HEK293 (cell line): ENCODE measurements around the gene NTSR2.
A peak's percentile ranks its signal among the peaks of the same experiment; 100 is the strongest.

ENCODE experiments used
- CTCF ChIA-PET: fragments of 350-600 bp; formaldehyde crosslinking; extraction: SDS; loops from one replicate; lab custom pipeline; 2021; ENCODE audit warnings: antibody characterized with exemption; lab: Yijun Ruan, JAX
- POLR2A ChIA-PET: fragments of 300-600 bp; formaldehyde crosslinking; extraction: SDS; loops from one replicate; lab custom pipeline; 2020; ENCODE audit warnings: antibody characterized with exemption, inconsistent platforms; lab: Yijun Ruan, JAX
- H3K27ac ChIP-seq: fragments of 200-500 bp; sonication (Bioruptor generic); 2 replicates; pipeline ENCODE4 v1.5.1; 2014; ENCODE audit warnings: low read depth, low read length, control low read depth, inconsistent platforms; ENCODE audit errors: extremely low read depth
- H3K36me3 ChIP-seq, 2 experiments: fragments of 200-500 bp in 1 of 2; sonication (Bioruptor generic) in 1 of 2; 1 replicate in 1 of 2; 2 replicates in 1 of 2; pipeline ENCODE4 v1.5.1; 2014 to 2017; ENCODE audit warnings: inconsistent platforms in 2 of 2, low read length in 2 of 2; ENCODE audit not compliant: control insufficient read depth in 2 of 2, insufficient read depth in 1 of 2
- H3K4me1 ChIP-seq: fragments of 200-500 bp; sonication (Bioruptor generic); 2 replicates; pipeline ENCODE4 v1.5.1; 2014; ENCODE audit warnings: mild to moderate bottlenecking, low read length, inconsistent platforms; ENCODE audit not compliant: control insufficient read depth, insufficient read depth
- H3K4me3 ChIP-seq: 2 replicates; pipeline ENCODE4 v1.5.1; 2011; ENCODE audit warnings: low read depth, mild to moderate bottlenecking, control low read depth, low read length, moderate library complexity
- H3K9me3 ChIP-seq: fragments of 200-500 bp; sonication (Bioruptor generic); 2 replicates; pipeline ENCODE4 v1.5.1; 2014; ENCODE audit warnings: low read depth, low read length, inconsistent platforms; ENCODE audit not compliant: control insufficient read depth, insufficient read depth
- BCL11A ChIP-seq: fragments of 450-650 bp; formaldehyde crosslinking; IDR thresholded peaks from 2 replicates; pipeline ENCODE4 v1.5.1; 2016; ENCODE audit warnings: low read depth, missing biosample characterization, missing genetic modification characterization
- GFI1B ChIP-seq: fragments of 450-650 bp; formaldehyde crosslinking; IDR thresholded peaks from 2 replicates; pipeline ENCODE4 v1.5.1; 2016; ENCODE audit warnings: missing biosample characterization, missing genetic modification characterization
- GLI2 ChIP-seq: fragments of 450-650 bp; formaldehyde crosslinking; IDR thresholded peaks from 2 replicates; pipeline ENCODE4; 2017; ENCODE audit warnings: missing biosample characterization, missing genetic modification characterization, low read depth, borderline replicate concordance
- IKZF3 ChIP-seq: fragments of 450-650 bp; IDR thresholded peaks from 2 replicates; pipeline ENCODE4 v1.5.0; 2018; ENCODE audit warnings: missing biosample characterization, mild to moderate bottlenecking, missing genetic modification characterization, moderate library complexity
- KLF16 ChIP-seq: fragments of 450-650 bp; formaldehyde crosslinking; IDR thresholded peaks from 2 replicates; pipeline ENCODE4 v1.5.1; 2017; ENCODE audit warnings: missing biosample characterization, missing genetic modification characterization
- KLF9 ChIP-seq: fragments of 450-650 bp; formaldehyde crosslinking; IDR thresholded peaks from 2 replicates; pipeline ENCODE4 v1.5.1; 2016; ENCODE audit warnings: missing biosample characterization, missing genetic modification characterization, low read depth
- MZF1 ChIP-seq: fragments of 450-650 bp; formaldehyde crosslinking; IDR thresholded peaks from 2 replicates; pipeline ENCODE4 v1.5.1; 2017; ENCODE audit warnings: missing biosample characterization, missing genetic modification characterization, borderline replicate concordance
- PBX3 ChIP-seq: sonication (generic); formaldehyde crosslinking; IDR thresholded peaks from 2 replicates; pipeline ENCODE4 v1.8.1; 2022; ENCODE audit warnings: mild to moderate bottlenecking, moderate library complexity, missing genetic modification reagents
- SP2 ChIP-seq: fragments of 450-650 bp; formaldehyde crosslinking; IDR thresholded peaks from 2 replicates; pipeline ENCODE4 v1.5.1; 2016; ENCODE audit warnings: missing biosample characterization, missing genetic modification characterization
- YY2 ChIP-seq: fragments of 450-650 bp; formaldehyde crosslinking; IDR thresholded peaks from 2 replicates; pipeline ENCODE4 v1.5.1; 2016; ENCODE audit warnings: missing biosample characterization, missing genetic modification characterization
- ZFHX2 ChIP-seq: fragments of 450-650 bp; formaldehyde crosslinking; conservative IDR thresholded peaks from 2 replicates; pipeline ENCODE4 v1.5.1; 2016; ENCODE audit warnings: missing biosample characterization, missing genetic modification characterization
- ZIC2 ChIP-seq: fragments of 450-650 bp; formaldehyde crosslinking; IDR thresholded peaks from 2 replicates; pipeline ENCODE4 v1.5.1; 2016; ENCODE audit warnings: missing biosample characterization, missing genetic modification characterization
- ZNF140 ChIP-seq: fragments of 450-650 bp; formaldehyde crosslinking; IDR thresholded peaks from 2 replicates; pipeline ENCODE4 v1.5.1; 2016; ENCODE audit warnings: missing biosample characterization, missing genetic modification characterization
- ZNF157 ChIP-seq: fragments of 450-650 bp; formaldehyde crosslinking; IDR thresholded peaks from 2 replicates; pipeline ENCODE4 v1.5.1; 2016; ENCODE audit warnings: missing biosample characterization, missing genetic modification characterization
- ZNF214 ChIP-seq: fragments of 450-650 bp; formaldehyde crosslinking; IDR thresholded peaks from 2 replicates; pipeline ENCODE4 v1.5.1; 2017; ENCODE audit warnings: missing biosample characterization, mild to moderate bottlenecking, missing genetic modification characterization, borderline replicate concordance
- ZNF24 ChIP-seq: fragments of 450-650 bp; formaldehyde crosslinking; IDR thresholded peaks from 2 replicates; pipeline ENCODE4 v1.5.1; 2016; ENCODE audit warnings: missing biosample characterization, missing genetic modification characterization
- ZNF292 ChIP-seq: fragments of 450-650 bp; formaldehyde crosslinking; IDR thresholded peaks from 2 replicates; pipeline ENCODE4 v1.5.1; 2016; ENCODE audit warnings: low read depth, missing biosample characterization, missing genetic modification characterization, borderline replicate concordance
- ZNF302 ChIP-seq: fragments of 450-650 bp; formaldehyde crosslinking; IDR thresholded peaks from 2 replicates; pipeline ENCODE4 v1.5.1; 2016; ENCODE audit warnings: missing biosample characterization, missing genetic modification characterization, low read depth
- ZNF449 ChIP-seq: fragments of 450-650 bp; formaldehyde crosslinking; IDR thresholded peaks from 2 replicates; pipeline ENCODE4 v1.5.1; 2017; ENCODE audit warnings: missing biosample characterization, mild to moderate bottlenecking, missing genetic modification characterization, moderate library complexity
- ZNF571 ChIP-seq: fragments of 450-650 bp; formaldehyde crosslinking; IDR thresholded peaks from 2 replicates; pipeline ENCODE4 v1.5.0; 2017; ENCODE audit warnings: missing biosample characterization, missing genetic modification characterization
- ZNF621 ChIP-seq: fragments of 450-650 bp; formaldehyde crosslinking; IDR thresholded peaks from 2 replicates; pipeline ENCODE4 v1.5.1; 2017; ENCODE audit warnings: missing biosample characterization, missing genetic modification characterization
- ZNF623 ChIP-seq: fragments of 450-650 bp; formaldehyde crosslinking; IDR thresholded peaks from 2 replicates; pipeline ENCODE4 v1.5.1; 2016; ENCODE audit warnings: missing biosample characterization, missing genetic modification characterization
- ZNF701 ChIP-seq: fragments of 450-650 bp; formaldehyde crosslinking; IDR thresholded peaks from 2 replicates; pipeline ENCODE4 v1.5.1; 2016; ENCODE audit warnings: missing biosample characterization, missing genetic modification characterization
- ZNF704 ChIP-seq: fragments of 450-650 bp; formaldehyde crosslinking; IDR thresholded peaks from 2 replicates; pipeline ENCODE4 v1.5.1; 2016; ENCODE audit warnings: missing biosample characterization, missing genetic modification characterization
- ZNF791 ChIP-seq: fragments of 450-650 bp; formaldehyde crosslinking; IDR thresholded peaks from 2 replicates; pipeline ENCODE4 v1.5.1; 2016; ENCODE audit warnings: missing biosample characterization, missing genetic modification characterization
- ZNF792 ChIP-seq: fragments of 450-650 bp; formaldehyde crosslinking; IDR thresholded peaks from 2 replicates; pipeline ENCODE4 v1.5.1; 2016; ENCODE audit warnings: missing biosample characterization, missing genetic modification characterization
- ZSCAN16 ChIP-seq: fragments of 450-650 bp; formaldehyde crosslinking; IDR thresholded peaks from 2 replicates; pipeline ENCODE4 v1.5.1; 2016; ENCODE audit warnings: missing biosample characterization, missing genetic modification characterization
- ZSCAN5A ChIP-seq: fragments of 450-650 bp; formaldehyde crosslinking; IDR thresholded peaks from 2 replicates; pipeline ENCODE4 v1.5.1; 2016; ENCODE audit warnings: missing biosample characterization, missing genetic modification characterization

NTSR2 gene

GRCh38 chr2:11676640-11677039 is 6.6 kb upstream of the NTSR2 start:
- POLR2A ChIA-PET = no interaction called here
- Histone ChIP-seq H3K9me3 (no peaks in the 10 kb centered on the region), H3K4me3 (no peak overlapping the region), H3K4me1 (no peaks in the 10 kb centered on the region), H3K36me3 (no peaks in the 10 kb centered on the region), H3K27ac (no peak overlapping the region)
- CTCF ChIA-PET = interaction anchor here (0.6 to 3.1 kb wide), 4 partner anchors 11 to 198 kb away, joined by 3 to 11 read pairs (median 6); no protein-coding TSS in a partner anchor
- TF ChIP-seq ZNF24 (tag by site-specific recombination) = no peak
- TF ChIP-seq ZIC2 (tag by site-specific recombination) = peak; percentile 85

- POLR2A ChIA-PET = no interaction called here
- no peaks in the 10 kb centered on the region for H3K4me1 ChIP-seq
- CTCF ChIA-PET = interaction anchor here (0.6 to 2.0 kb wide), 2 partner anchors 91 to 412 kb away, joined by 3 to 5 read pairs; no protein-coding TSS in a partner anchor
- no peak overlapping the region for H3K4me3 ChIP-seq
- no peak overlapping the region for H3K27ac ChIP-seq
- TF ChIP-seq ZNF791 (tag by site-specific recombination) = no peak
- TF ChIP-seq ZNF449 (tag by site-specific recombination) = no peak
- TF ChIP-seq ZNF571 = no peak
- no peak for TF ChIP-seq GLI2 (tag by site-specific recombination)
- no peak for TF ChIP-seq YY2 (tag by site-specific recombination)
- TF ChIP-seq KLF16 (tag by site-specific recombination) = no peak
- no peak for TF ChIP-seq KLF9
- TF ChIP-seq BCL11A = no peak
- no peak for TF ChIP-seq ZNF792 (tag by site-specific recombination)
- TF ChIP-seq ZSCAN5A = no peak
- no peak for TF ChIP-seq ZNF302 (tag by site-specific recombination)
- no peak for TF ChIP-seq ZNF623
- no peak for TF ChIP-seq SP2 (tag by site-specific recombination)
- no peak for TF ChIP-seq MZF1
- no peak for TF ChIP-seq ZNF292 (tag by site-specific recombination)
- TF ChIP-seq ZNF140 (tag by site-specific recombination) = no peak
- TF ChIP-seq ZNF704 = no peak
- TF ChIP-seq, all 188 proteins: peak for 0
- Histone ChIP-seq H3K9me3 (no peaks in the 10 kb centered on the region), H3K36me3 (no peaks in the 10 kb centered on the region)
Observed at GRCh38 chr2:11675423-11676112, 5.6 kb upstream of the NTSR2 start.

- H3K4me3 ChIP-seq = no peak overlapping the region
- POLR2A ChIA-PET = no interaction called here
- no peaks in the 10 kb centered on the region for H3K36me3 ChIP-seq
- no peak for TF ChIP-seq ZSCAN16 (tag by site-specific recombination)
- TF ChIP-seq ZNF621 (tag by site-specific recombination) = no peak
- no peak for TF ChIP-seq ZNF157 (tag by site-specific recombination)
- TF ChIP-seq IKZF3 (tag by site-specific recombination) = no peak
- TF ChIP-seq GFI1B (tag by site-specific recombination) = no peak
- no peak for TF ChIP-seq ZNF214 (tag by site-specific recombination)
- TF ChIP-seq ZNF792 (tag by site-specific recombination) = no peak
- TF ChIP-seq PBX3 (CRISPR knock-in tag) = no peak
- no peak for TF ChIP-seq ZNF701
- no peak for TF ChIP-seq ZFHX2 (tag by site-specific recombination)
- no peaks in the 10 kb centered on the region for H3K9me3 ChIP-seq
- H3K4me1 ChIP-seq = no peaks in the 10 kb centered on the region
- no peak overlapping the region for H3K27ac ChIP-seq
- CTCF ChIA-PET = interaction anchor here (0.9 to 1.4 kb wide), 3 partner anchors 12 to 198 kb away, joined by 3 to 5 read pairs (median 3); no protein-coding TSS in a partner anchor
Observed at GRCh38 chr2:11674983-11675382, 5.0 kb upstream of the NTSR2 start.
